ENCODE results near the gene CCL7.

CCL7 gene

DNA sequence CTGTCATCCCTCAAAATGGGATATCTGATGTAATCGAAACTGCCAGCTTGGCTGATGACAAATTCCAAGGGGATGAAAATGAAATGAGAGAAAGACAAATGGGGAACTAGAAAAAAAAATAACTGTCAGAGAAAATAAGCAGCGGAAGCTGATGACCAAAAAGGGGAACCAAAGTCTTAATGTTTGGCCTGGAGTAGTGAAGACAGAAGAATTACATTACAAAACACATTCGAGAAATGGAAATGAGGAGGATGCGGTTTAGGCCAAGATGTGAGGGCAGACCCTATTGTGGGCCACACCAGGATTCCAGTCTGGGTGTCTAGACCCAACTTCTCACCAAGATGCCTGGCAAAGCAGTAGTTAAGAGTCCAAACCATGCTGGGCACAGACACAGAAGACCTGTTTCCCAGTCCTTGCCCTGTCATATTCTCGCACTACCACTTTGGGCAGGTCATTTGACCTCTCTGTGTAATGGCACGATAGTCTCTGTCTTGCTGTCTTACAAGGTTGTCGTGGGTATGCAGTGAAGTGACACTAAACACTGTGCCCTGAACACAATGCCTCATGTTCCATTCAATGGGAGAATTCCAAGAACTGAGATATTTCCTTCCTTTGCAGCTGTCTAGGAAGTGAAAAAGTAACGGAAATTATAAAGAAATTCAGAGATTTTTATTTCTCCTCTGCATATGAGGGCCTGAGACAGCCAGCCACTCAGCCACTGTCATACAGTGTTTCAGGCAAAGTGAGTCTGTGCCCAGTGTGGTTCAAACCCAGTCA lies 27.2 kb upstream of the CCL7 start:
- Histone ChIP-seq H3K27ac (peak overlapping the region; percentile 97), H3K4me1 (ENCODE audit: control insufficient read depth in 1 of 2, insufficient read depth in 1 of 2, low read depth in 1 of 2, low read length in 1 of 2) (peaks cover 83 to 96% of the 10 kb centered on the region in 2 experiments), H3K4me3 (ENCODE audit: low read depth in 1 of 2, low read length in 1 of 2) (peak overlapping the region; percentile 9 to 52), H3K36me3 (no peaks in the 10 kb centered on the region), H3K27me3 (no peaks in the 10 kb centered on the region), H3K9me3 (no peaks in the 10 kb centered on the region)
- TF ChIP-seq, protein P1, sequence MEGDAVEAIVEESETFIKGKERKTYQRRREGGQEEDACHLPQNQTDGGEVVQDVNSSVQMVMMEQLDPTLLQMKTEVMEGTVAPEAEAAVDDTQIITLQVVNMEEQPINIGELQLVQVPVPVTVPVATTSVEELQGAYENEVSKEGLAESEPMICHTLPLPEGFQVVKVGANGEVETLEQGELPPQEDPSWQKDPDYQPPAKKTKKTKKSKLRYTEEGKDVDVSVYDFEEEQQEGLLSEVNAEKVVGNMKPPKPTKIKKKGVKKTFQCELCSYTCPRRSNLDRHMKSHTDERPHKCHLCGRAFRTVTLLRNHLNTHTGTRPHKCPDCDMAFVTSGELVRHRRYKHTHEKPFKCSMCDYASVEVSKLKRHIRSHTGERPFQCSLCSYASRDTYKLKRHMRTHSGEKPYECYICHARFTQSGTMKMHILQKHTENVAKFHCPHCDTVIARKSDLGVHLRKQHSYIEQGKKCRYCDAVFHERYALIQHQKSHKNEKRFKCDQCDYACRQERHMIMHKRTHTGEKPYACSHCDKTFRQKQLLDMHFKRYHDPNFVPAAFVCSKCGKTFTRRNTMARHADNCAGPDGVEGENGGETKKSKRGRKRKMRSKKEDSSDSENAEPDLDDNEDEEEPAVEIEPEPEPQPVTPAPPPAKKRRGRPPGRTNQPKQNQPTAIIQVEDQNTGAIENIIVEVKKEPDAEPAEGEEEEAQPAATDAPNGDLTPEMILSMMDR (IDR thresholded peaks at IDR 0.05), result no peak

DNA sequence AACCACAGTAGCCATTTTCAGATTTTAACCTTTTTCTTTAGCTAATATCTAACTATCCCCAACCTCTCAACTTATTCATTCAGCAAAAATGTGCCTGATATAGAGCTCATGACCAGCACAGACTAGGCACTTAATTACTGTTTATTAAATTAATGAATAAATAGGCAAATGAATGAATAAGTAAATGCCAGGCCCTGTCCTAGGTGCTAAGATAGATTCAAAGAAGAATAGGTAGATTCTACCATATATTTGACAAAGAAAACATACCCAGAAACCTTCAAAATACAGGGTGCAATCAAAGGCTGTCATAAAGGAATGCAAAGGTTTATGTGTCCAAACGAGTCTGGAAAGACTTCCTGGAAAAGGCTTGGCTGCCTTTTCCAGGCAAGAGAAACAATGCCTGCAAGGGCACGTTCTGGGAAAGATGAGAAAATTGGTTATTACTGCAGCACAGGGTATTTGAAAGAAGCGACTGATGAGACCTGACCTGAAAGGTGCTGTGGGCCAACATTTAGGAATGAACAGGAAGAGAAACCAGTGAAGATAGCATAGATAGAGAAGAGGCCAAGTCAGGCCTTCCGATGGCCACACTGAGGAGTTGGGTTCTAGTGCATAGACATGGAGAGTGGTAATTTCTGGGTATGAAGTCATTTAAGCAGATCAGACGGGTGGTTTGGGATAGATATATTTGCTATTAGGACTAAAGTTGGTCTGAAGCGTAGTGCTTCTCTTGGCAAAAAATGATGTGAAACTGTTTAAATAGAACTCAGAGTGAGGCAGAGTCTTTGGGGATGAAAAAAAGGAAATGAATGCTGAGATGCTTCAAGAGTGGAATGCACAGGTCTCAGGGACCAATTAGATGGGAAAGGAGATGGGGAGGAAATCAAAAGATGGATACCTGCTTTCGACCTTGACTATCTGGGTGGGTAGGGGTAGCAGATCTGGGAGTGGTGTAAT lies 26.4 kb upstream of the CCL7 start:
- Histone ChIP-seq H3K4me3 (ENCODE audit: low read depth in 1 of 2, low read length in 1 of 2) (peak overlapping the region in 1 of 2 experiments; percentile 52), H3K9me3 (no peaks in the 10 kb centered on the region), H3K27me3 (no peaks in the 10 kb centered on the region), H3K27ac (peak overlapping the region; percentile 97), H3K36me3 (no peaks in the 10 kb centered on the region), H3K4me1 (ENCODE audit: control insufficient read depth in 1 of 2, insufficient read depth in 1 of 2, low read depth in 1 of 2, low read length in 1 of 2) (peaks cover 88 to 96% of the 10 kb centered on the region in 2 experiments)
- TF ChIP-seq, protein P1 (IDR thresholded peaks at IDR 0.05), result no peak

DNA sequence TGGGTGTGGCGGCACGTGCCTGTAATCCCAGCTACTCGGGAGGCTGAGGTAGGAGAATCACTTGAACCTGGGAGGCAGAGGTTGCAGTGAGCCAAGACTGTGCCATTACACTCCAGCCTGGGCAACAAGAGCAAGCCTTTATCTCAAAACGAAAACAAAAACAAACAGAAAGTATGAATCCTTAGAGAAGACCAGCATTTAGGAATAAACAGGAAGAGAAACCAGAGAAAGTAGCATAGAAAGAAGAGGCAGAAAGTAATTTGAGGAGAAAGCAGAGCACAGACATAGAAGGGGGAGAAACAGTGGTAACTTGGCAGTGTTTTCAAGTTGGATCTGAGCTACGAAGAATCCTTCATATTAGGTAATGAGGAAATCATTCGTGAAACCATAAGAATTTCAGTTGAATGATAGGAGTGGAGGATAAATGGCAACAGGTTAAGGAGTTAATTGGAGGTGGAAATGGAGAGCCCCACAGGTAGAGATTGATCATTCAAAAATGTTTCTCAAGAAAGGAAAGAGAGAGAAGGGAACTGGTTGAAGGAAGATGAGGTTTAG lies 24.6 kb upstream of the CCL7 start:
- TF ChIP-seq, protein P1 (IDR thresholded peaks at IDR 0.05), result no peak
- Histone ChIP-seq H3K27me3 (no peaks in the 10 kb centered on the region), H3K27ac (peak overlapping the region; percentile 97), H3K9me3 (no peaks in the 10 kb centered on the region), H3K4me3 (ENCODE audit: low read depth in 1 of 2, low read length in 1 of 2) (peak overlapping the region in 1 of 2 experiments; percentile 52), H3K36me3 (no peaks in the 10 kb centered on the region), H3K4me1 (ENCODE audit: control insufficient read depth in 1 of 2, insufficient read depth in 1 of 2, low read depth in 1 of 2, low read length in 1 of 2) (peaks cover 96 to 100% of the 10 kb centered on the region in 2 experiments)

DNA sequence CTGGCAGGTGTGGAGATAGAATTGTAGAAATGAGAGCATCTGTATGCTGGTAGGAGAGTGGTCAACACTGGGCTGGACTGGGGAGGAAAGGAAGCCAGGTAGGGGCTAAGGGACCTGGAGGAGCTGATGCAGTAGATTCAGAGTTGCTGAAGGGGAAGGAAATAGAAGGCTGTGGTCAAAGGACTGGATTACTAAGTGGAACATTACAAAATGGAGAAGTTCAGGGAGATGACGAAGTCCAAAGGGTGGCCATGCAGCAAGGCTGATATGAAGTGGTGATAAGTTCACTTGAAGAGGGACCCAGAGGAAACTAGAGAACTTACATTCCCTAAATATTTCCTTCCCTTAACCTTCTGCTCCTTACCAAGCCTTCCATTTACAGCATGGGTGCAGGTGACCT lies 23.6 kb upstream of the CCL7 start:
- Histone ChIP-seq H3K27ac (peak overlapping the region; percentile 97), H3K4me3 (ENCODE audit: low read depth in 1 of 2, low read length in 1 of 2) (peak overlapping the region; percentile 34 to 52), H3K4me1 (ENCODE audit: control insufficient read depth in 1 of 2, insufficient read depth in 1 of 2, low read depth in 1 of 2, low read length in 1 of 2) (peaks cover 85 to 97% of the 10 kb centered on the region in 2 experiments), H3K27me3 (no peaks in the 10 kb centered on the region), H3K9me3 (no peaks in the 10 kb centered on the region), H3K36me3 (no peaks in the 10 kb centered on the region)
- TF ChIP-seq, protein P1 (IDR thresholded peaks at IDR 0.05), result no peak

DNA sequence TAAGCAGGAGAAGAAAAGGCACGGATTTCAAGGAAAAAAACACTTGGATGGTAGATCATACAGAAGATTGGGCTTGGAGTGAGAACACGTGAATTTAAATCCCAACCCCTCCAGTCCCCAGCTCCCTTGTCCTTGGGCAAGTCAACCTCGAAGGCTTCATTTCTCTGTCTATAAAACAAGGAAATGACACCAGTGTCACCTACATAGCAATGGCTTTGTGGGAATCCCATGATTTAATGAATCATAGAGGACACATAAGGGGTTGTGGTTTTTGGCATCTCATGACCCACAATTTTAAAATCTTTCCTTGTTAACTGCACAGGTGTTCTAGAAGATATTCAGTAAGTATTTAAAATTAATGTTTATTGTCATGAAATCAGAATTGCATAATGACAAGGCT lies 23.1 kb upstream of the CCL7 start:
- Histone ChIP-seq H3K4me3 (ENCODE audit: low read depth in 1 of 2, low read length in 1 of 2) (peak overlapping the region; percentile 34 to 52), H3K27me3 (no peaks in the 10 kb centered on the region), H3K36me3 (no peaks in the 10 kb centered on the region), H3K27ac (peak overlapping the region; percentile 97), H3K9me3 (no peaks in the 10 kb centered on the region), H3K4me1 (ENCODE audit: control insufficient read depth in 1 of 2, insufficient read depth in 1 of 2, low read depth in 1 of 2, low read length in 1 of 2) (peaks cover 84 to 97% of the 10 kb centered on the region in 2 experiments)
- TF ChIP-seq, protein P1 (IDR thresholded peaks at IDR 0.05), result no peak
